Medulla oblongata (tissue), 1 donor: ENCODE data around the gene CRABP2.
A peak's percentile ranks its signal among the peaks of the same experiment; 100 is the strongest.

Source experiments
- DNase-seq: peaks from one replicate; pipeline ENCODE4 v3.0.0-alpha.2; 2015; ENCODE audit errors: extremely low spot score

CRABP2 gene

GRCh38 chr1:156668801-156669637, 36.4 kb downstream of the CRABP2 start:
- DNase-seq: no peak

GRCh38 chr1:156667968-156668709, 37.2 kb downstream of the CRABP2 start:
- no peak for DNase-seq

DNA sequence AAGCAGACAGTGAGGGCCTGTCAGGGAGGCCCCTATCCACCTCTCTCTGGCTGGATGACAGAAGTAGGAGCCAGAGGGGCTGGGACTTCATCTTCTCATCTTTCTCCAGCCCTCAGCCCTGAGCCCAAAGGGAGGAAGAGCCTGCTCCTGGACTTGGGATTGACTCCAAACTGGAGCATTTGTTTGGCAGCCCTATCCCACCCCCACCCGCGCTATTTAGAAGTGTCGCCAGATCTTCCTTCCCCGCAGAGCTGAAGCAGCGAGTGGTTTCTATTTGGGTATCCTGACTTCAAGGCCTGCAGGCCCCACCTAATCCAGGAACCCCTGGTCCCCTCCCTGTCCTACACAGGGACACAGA, 37.8 kb downstream of the CRABP2 start:
- no peak for DNase-seq

DNA sequence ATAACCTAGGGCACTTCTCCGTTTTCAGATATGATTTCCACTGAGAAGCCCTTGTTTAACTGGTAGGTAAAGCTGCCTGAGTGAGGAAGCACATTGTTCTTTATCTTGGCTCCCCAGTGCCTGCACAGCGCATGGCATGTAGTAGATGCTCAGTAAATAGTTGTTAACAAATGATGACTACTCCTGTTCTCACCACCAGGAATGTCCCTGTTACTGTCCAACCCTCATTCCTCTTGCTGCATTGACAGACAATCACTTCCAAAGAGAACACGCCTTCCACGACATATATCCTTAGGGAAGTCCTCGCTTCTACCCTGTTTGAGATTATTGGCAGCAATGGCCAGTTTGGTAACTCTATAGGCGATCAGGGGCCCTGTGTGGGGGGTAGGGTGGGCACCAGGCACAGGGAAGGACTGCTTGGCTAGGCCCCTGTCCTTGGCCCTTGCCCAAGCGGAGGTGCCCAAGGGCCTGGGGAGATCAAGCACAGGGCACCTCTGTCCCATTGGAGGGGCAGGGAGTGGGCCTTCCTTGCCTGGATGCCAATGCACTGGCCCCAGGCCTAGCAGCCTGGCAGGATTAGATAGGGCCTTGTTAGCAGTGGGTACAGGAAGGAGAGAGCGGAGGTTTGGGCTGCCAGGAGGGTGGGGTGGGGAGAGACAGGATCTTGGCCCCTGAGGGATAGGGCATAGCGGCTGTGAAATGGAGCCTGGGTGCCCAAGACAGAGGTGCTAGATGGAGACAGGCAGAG, 38.3 kb downstream of the CRABP2 start:
- DNase-seq: no peak

DNA sequence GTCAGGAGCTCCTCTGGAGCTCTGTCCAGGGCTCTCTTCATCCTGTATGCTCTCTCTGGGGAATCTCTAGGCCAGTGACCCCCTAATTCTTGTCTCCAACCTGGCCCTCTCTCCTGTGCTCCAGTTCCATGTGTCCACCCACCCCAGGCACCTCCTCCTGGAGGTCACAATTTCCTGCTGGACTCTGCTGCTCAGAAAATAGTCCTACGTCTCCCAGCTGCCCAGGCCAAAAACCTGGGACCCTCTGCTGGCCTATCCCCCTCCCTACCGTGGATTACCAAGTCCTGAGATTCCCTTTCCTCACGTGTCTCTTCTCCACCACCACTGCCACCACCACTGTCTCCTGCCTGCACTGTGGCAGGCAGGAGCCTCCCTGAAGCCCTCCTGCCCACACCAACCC, 39.8 kb downstream of the CRABP2 start:
- DNase-seq: no peak

- peak; percentile 55 for DNase-seq
These were observed 40.5 kb downstream of the CRABP2 start for GRCh38 chr1:156664767-156665411.

DNA sequence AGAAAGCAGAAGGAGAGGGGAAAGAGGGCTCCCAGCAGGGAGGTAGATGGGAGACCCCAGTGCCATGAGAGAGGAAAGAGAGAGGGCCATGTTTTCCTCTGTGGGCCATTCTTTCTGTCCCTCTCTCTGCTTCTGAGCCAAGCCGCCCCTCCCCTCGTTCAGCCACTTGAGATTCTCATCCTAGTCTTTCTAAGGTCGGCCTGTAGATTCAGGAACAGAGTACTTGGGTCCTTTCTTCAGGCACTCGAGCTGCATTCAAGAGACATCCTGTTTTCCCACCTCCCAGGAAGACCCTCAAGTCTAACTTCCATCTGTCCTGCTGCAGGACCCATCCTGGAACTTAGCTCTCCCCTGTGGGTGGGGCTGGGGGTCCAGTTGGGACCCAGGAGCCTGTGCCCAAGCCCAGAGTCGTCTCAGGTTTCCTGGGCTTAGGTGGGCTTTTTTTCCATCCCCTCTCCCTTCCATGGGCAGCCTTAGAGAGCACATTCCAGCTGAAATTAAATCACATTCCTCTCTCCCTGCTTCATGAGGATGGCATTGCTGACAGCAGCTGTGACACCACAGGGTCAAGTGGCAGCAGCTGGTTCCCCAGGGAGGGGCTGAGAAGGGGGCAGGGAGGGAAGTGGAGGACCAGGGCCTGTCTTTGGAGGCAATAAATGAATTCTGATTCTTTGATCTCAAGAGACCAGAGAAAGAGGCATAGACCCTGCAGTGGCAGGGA, 41.2 kb downstream of the CRABP2 start:
- DNase-seq: no peak

- no peak for DNase-seq
These were observed 42.2 kb downstream of the CRABP2 start for GRCh38 chr1:156663178-156663577.

GRCh38 chr1:156662800-156663055, 42.7 kb downstream of the CRABP2 start:
- DNase-seq: no peak

- DNase-seq: peak; percentile 93
These were observed 43.2 kb downstream of the CRABP2 start for GRCh38 chr1:156662005-156662799.

DNA sequence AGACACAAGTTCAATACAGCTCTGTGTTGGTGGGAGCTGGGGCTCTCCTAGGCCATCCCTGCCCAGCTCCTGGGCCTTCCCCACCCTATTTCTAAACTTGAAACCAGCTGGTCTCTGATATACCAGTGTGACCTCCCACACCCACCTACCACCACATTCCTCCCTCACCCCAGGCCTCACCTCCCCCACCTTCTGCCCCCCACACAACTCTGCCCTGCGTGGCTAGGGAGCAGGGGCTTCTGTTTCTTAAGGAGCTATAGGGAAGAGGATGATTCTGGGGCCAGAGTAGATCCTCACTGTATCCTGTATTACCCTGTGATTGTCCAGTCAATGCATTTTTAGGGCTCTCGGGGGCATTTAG, 44.7 kb downstream of the CRABP2 start:
- DNase-seq: no peak

- peak; percentile 97 for DNase-seq
These were observed 45.2 kb downstream of the CRABP2 start for GRCh38 chr1:156659988-156660751.

DNA sequence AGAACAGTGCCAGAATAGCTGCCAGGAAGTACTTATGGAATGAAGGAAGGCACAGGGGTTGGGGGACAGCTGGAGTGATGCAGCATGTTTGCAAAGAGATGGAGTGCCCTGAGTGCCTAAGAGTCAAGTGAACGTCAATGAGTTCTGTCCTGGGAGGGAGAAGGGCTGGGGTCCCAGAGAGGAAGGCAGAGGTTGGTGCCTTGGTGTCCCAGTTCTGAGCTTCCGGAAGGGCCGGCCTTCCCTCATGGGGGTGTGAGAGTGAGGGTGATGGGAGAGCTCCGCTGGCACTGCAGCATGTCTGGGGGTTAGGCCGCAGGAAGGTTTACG, 45.8 kb downstream of the CRABP2 start:
- DNase-seq: no peak

GRCh38 chr1:156658945-156659574, 46.3 kb downstream of the CRABP2 start:
- no peak for DNase-seq

GRCh38 chr1:156658496-156658895, 46.9 kb downstream of the CRABP2 start:
- no peak for DNase-seq

GRCh38 chr1:156657741-156658319, 47.6 kb downstream of the CRABP2 start:
- no peak for DNase-seq

GRCh38 chr1:156656806-156657740, 48.3 kb downstream of the CRABP2 start:
- peak; percentile 83 for DNase-seq

DNA sequence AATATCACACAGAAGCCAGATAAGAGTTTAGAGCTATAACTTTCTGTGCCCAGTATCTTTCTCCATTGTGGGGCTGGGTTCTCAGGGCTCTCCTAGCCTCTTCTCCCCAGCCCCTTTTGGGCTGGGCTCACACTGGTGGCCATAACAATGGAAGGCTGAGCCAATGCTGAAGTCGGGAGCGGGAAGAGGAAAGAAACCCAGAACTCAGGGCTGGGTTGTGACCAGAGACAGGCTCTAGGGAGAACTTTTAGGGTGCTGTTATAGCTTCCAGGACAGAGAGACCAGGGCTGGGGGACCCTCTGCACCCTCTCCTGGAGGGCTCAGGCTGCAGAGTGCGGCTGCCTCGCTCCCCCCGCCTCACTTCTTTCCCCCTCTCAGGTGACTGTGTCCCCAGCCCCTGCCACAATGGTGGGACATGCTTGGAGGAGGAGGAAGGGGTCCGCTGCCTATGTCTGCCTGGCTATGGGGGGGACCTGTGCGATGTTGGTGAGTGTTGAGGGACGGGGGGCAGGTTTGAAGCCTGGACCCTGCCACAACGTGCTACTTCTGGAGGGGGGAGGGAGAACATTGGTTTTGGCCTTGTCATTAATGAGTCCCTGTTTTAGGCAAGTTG, 49.4 kb downstream of the CRABP2 start:
- no peak for DNase-seq
